Head of caudate nucleus (tissue), 42 donors: Measurements from ENCODE around the gene ERGIC1.
"Not testable (repeated sequence)": the region's sequence is repeated elsewhere in the genome, so short reads cannot be mapped to it uniquely, and the experiment has no call there.

Experiments
- DNase-seq, 42 donors: peaks; one replicate each; pipeline versions ENCODE4 v3.0.0 to v3.0.0-alpha.2; 2020 to 2021; ENCODE audit warnings: mixed read lengths in 7 of 42
- intact Hi-C: fragments of 100-400 bp; cut with DNase I; formaldehyde crosslinking; loops from one replicate; pipeline ENCODE4 v1.15.0; 2022

ERGIC1 gene

DNA sequence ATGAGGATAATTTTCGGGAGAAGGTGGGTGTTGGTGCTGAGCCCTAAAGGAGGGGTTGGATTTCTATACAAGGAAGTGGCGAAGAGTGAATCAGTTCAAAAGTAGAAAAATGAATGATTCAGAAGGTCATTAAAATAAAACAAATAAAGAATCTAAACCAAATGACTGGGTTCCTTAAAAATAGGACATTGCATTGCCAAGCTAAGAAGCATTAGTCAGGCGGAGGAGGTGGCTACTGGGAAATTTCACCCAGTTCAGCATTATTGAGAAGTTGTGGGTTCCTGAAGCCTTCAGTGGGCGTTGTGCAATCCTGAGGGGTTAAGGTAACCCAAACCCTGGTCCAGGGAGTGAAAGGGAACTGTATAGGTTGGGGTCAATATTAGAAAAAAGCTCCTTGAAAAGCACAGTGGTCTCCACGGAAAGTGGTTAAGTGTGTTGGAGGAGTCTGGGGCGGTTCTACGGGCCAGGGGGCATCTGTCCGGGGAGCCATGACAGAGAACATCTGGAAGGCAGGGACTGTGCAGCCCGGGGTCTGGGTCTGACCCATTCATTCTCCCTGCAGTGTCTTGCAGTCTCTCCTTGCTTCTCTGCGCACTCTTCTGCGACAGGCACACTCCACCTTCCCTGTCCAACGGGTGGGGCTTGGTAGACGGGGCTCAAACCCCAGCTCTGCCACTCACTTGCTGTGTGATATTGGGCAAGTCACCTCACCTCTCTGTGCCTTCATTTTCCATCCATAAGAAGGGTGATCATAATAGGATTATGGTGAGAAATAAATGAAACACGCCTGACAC lies 35.4 kb upstream of the ERGIC1 start:
- peak in 14 of 42 donors; percentile 21 to 65 (median 38) for DNase-seq
- intact Hi-C loops = no loop called here

DNA sequence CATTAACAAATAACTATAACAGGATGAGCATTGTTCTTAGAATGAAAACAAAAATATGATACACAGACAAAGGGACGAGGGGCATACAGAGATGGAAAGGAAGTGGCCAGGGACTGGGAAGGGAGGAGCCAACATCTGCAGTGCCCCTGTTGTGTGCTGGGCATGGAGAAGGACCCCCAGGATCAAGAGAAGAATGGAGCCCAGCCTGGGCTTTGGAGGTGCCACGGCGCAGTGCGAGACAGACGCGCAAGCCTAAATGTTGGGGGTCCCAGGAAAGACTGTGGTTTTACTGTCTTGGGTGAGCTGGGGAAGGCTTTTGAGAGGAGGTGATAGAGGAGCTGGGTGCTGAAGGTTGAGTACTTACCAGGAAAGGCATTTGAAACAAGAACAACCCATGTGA lies 34.6 kb upstream of the ERGIC1 start:
- DNase-seq = no peak
- intact Hi-C loops = no loop called here

DNA sequence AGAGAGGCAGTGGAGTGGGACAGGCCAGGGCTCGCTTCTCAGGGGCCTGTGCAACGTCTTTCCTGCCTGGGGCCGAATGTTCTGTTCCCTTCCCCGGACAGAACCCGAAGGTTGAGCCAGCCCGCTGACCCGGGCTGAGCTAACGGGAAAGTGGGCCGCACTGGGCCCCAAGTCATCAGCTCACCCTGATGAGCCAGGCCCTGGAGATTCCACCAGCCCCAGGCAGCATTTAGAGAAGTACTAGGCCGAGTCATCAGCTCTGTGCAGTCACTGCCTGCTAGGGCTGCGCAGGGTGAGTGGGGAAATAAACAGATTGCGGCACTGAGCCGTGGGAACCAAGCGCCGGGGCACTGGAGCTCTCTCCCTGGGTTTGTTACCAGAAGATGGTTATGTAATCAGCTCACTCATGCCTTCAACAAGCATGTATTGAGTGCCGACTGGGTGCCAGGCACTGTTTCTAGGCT lies 33.9 kb upstream of the ERGIC1 start:
- DNase-seq = peak in 34 of 42 donors; percentile 11 to 80 (median 42)
- intact Hi-C loops = no loop called here

DNA sequence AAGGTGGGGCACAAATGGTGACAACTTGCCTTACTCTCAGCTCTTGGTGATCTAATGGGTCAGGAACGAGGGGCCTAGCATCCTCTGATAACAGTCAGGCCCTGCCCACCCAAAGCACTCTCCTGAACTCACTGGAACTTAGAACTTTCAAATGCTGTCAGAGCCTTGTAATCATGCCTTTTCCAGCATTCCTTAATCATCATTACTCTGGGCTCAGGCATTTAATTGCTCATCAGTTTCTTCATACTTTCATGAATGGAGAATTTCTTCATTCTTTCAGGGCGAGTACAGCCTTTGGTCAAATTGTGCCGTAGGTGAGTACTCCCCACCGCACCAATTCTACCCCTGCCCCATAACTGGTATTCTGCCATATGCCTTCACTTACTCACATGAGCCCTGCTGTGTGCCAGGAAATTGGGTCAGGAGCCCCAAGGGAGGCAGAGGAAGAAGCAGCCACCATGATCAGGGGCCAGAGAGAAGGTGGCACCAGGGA lies 32.8 kb upstream of the ERGIC1 start:
- no peak for DNase-seq
- intact Hi-C loops = no loop called here

DNA sequence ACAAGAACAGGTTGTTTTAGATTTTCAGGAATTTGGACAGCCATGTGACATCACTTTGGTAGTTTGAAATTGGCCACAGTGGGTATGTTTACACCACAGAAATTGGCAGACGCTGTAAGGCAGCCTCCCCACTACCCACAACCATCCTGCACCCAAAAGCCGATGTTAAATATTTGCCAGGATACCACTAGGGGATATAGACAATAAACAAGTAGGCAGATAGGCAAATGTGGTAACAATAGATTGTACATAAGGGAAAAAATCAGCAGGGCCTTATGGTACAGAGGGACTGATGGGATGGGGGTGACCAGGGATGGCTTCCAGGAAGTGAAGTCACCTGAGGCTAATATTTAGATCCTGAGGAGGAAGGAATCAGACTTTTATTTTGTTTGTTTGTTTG lies 31.9 kb upstream of the ERGIC1 start:
- no peak for DNase-seq
- intact Hi-C loops = no loop called here

DNA sequence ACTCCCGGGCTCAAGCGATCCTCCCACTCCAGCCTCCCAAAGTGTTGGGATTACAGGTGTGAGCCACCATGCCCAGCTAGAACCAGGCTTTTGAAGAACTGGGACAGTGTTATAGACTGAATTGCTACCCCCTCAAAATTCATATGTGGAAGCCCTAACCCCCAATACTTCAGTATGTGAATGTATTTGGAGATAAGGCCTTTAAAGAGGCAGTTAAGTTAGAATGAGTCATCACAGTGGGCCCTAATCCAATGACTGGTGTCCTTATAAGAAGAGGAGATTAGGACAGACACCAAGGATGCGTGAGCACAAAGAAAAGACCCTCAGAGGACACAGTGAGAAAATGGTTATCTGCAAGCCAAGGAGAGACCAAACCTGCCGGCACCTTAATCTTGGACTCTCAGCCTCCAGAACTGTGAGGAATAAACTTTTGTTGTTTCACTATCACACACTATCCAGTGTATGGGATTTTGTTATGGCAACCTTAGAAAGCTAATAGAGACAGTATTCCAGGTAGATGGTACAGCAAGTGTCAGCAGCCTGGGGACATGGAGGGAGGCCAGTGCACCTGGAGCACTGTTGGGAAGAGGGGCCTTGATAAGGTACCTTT lies 31.4 kb upstream of the ERGIC1 start:
- DNase-seq = no peak
- intact Hi-C loops = no loop called here

DNA sequence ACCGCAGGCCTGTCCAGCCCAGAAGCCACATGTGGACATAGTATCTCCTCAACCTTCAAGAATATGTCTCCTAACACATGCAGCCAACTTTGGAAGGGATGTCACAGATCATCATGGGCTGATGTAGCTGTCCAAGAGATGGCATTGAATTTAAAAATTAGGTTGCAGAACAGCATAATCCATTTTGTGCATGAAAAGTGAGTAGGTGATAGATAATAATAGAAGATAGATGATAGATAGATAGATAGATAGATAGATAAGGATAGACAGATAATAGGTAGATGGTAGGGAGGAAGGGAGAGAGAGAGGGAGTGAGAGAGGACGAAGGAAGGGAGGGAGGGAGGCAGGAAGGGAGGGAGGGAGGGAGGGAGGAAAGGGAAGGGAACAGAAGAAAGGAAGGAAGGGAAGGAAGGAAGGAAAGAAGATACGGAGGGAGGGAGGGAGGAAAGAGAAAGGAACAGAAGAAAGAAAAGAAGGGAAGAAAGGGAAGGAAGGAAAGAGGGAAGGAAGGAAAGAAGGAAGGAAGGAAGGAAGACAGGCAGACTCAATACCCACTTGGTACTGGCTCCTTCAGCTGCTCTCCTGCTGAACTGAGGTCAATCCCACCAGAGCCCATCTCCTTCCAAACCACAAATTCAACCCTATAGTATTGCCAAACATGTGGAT lies 28.9 kb upstream of the ERGIC1 start:
- no peak for DNase-seq
- intact Hi-C loops = no loop called here

DNA sequence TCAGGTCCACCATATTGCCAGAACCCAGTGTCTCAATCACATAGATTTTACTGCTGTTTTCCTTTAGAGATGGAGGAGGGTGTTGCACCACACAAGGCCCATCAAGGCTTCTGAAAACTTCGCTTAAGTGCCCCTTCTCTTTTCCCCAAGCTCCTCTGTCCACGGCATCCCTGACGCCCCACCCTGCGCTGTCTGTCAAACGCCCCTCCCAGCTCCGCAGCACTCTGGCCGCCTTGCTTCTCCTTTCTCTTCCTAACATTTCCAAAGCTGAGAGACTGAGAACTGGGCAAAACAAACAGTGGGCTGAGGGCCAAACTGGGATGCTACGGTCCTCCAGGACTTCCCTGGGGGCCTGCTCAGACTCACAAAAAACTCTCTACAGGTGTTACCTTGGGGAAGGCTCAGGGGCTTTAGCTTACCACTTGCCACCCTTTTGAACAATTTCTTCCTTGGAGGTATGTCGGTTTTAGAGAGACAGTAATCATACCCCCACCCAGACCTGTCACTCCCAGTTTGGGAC lies 28.3 kb upstream of the ERGIC1 start:
- intact Hi-C loops = no loop called here

DNA sequence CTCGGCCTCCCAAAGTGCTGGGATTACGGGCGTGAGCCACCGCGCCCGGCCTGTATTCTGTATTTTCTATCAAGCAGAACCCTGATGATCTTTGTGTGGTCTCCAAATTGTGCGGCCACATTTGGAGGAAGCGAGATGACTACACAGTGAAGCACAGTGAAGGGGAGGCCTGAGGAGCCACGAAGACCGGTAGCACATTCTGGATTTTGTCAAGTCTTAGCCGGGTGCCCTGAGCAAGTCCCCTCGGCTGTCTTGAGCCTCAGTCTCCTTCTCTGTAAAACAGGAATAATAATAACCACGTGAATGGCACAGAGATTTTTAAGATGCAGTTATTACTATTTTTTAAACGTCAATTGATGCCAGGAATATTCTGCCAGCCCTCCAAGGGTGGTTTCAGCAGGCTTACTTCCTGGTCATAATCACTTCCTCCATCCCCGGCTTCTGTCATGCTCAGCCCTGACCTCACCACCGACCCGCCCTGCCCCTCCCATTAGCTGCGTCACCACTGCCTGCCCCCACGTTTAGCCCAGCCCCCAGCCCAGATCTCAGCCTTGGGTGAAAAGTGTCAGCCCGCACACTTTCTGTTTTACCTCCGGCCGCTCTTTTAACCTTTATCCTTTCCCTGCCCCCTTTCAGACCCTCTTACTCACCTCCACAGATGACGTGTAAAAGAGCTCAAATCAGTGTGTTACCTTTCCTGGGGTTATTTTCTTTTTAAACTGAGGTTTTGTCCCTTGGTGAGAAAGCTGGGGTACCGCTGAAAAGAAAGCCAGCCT lies 27.0 kb upstream of the ERGIC1 start:
- intact Hi-C loops = no loop called here
- peak in 36 of 42 donors; percentile 22 to 76 (median 50) for DNase-seq

More for the DNA sequence above, 28.3 kb upstream of the ERGIC1 start:
- peak in 1 of 42 donors; percentile 29 for DNase-seq

DNA sequence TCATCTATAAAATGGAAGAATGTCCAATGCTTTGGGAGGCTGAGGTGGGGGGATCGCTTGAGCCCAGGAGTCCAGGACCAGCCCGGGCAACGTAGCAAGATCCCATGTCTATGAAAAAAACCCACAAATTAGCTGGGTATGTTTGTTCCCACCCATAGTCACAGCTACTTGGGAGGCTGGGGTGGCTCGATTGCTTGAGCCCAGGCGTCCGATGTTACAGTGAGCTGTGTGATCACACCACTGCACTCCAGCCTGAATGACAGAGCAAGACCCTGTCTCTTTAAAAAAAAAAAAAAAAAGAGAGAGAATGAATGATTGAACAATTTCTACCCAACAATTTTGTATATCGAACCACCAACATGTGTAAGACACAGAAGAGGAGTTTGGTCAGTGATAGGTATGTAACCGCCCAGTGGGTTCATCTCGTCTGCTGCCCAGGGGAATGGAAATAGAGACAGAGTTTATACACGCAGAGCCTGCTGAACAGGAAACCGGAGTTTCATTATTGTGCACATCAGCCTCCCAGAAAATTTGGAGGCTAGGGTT lies 26.2 kb upstream of the ERGIC1 start:
- DNase-seq = peak in 1 of 42 donors; percentile 17
- intact Hi-C loops = no loop called here

DNA sequence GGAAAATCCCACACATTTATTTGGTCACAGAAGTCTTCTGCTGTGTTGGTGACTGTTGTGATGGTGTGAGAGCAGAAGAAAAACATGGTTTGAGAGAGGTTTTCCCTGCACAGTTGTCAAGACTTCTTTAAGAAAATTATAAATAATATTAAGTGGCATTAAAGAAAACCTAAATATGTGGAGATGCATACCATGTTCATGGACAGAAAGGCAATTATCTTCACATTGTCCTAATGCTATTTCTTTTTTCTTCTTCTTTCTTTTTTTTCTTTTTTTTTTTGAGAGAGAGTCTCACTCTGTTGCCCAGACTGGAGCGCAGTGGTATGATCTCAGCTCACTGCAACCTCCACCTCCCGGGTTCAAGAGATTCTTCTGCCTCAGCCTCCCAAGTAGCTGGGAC lies 24.3 kb upstream of the ERGIC1 start:
- DNase-seq = no peak
- intact Hi-C loops = no loop called here

DNA sequence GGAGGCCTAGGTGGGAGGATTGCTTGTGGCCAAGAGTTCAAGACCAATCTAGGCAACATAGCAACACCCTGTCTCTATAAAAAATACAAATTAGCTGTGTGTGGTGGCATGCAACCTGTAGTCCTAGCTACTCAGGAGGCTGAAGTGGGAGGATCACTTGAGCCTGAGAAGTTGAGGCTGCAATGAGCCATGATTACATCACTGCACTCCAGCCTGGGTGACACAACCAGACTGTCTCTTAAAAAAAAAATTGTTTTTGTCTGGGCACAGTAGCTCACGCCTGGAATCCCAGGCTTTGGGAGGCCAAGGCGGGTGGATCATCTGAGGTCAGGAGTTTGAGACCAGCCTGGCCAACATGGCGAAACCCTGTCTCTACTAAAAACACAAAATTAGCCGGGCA lies 23.1 kb upstream of the ERGIC1 start:
- DNase-seq, intact Hi-C loops: not testable (repeated sequence)

DNA sequence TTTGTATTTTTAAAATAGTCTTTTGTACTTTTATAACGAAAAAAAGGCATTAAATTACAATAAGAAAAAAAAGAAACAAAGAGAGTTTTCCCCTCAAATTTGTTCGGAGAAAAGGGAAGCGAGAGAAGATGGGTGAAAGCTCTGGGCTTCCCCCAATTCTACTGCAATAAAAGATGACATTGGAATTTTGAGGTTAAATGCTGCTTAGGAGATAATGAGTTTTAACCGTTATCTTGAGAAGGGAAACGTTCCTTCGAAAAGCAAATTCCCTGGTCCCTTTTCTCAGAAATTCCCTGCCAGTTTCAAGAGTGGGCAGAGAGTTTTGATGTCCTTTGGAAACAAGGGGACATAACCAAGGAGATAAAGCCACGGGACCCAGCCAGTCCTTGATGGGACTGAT lies 18.4 kb upstream of the ERGIC1 start:
- DNase-seq = no peak
- intact Hi-C loops = no loop called here

DNA sequence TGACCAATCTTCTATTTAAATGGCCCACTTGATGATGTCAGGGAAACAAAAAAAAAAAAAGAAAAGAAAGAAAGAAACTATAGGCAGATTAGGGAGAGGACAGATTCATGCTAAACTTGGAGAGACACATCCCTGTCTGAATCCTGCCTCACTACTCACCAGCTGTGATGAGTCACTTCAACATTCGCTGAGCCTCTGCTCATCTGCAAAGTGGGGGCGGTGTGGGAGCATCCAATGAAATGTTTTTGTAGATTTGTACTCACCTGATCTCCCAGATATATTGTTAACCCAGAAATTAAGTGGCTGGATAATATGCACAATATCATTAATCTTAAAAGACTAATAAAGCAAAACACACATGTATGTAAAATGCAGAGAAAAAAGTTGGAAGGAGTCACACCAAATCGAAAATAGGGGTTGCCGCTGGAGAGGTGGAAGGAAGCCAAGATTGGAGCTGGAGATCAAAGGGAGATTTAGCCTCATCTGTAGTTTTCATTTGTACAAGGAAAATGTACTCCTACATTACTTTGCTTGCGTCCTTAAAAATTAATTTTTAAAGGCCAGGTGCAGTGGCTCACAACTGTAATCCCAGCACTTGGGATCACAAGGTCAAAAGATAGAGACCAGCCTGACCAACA lies 17.0 kb upstream of the ERGIC1 start:
- peak in 38 of 42 donors; percentile 32 to 92 (median 68) for DNase-seq
- intact Hi-C loops = no loop called here

DNA sequence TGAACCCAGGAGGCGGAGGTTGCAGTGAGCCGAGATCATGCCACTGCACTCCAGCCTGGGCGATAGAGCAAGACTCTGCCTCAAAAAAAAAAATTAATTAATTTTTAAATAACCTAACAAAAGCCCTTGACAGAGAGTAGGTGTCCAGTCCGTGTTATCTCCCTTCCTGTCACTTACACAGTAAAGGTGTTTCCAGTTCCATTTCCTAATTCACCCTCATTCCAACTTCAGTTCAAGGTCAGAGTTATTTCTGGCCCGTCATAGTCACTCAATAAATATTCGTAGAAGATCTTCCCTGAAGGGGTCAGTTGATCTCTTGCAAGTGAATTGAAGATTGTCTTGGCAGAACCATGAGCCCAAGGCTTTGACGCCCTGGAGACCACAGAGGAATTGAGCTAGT lies 16.4 kb upstream of the ERGIC1 start:
- intact Hi-C loops = no loop called here
- no peak for DNase-seq

DNA sequence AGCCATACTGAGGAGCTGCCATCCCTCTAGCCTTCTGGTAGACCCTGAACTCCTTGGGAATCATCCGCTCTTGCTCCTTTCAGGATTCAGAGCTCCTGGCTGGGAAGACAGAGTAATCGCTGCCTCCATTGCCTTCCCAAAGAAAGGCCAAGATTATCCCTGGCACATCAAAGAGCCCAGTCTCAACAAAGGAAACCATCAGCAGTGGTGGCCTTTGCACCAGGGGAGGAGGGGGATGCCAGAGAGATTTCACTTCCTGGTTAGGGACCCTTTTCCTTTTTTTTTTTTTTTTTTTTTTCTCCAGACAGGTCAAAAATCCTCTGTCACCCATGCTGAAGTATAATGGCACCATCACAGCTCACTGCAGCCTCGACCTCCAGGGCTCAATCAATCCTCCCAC lies 16.0 kb upstream of the ERGIC1 start:
- intact Hi-C loops = no loop called here
- DNase-seq = no peak

DNA sequence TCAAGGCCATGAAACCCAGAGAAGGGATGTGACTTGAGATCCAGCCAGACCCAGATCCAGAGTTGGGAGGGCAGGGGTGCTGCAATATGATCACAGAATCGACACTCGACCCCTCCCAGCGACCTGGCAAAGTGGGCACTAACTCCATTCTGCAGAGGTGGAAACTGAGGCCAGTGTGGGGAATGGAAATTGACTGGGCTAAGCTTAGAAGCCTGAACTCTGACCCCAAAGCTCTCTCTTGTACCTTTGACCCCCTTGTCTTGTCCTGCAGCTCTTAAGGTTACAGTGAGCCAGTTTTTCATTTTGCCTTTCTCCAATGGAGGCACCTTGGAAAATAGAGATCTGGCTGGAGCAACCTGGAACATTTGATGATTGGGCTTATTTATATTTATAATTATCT lies 14.5 kb upstream of the ERGIC1 start:
- intact Hi-C loops = no loop called here
- no peak for DNase-seq

DNA sequence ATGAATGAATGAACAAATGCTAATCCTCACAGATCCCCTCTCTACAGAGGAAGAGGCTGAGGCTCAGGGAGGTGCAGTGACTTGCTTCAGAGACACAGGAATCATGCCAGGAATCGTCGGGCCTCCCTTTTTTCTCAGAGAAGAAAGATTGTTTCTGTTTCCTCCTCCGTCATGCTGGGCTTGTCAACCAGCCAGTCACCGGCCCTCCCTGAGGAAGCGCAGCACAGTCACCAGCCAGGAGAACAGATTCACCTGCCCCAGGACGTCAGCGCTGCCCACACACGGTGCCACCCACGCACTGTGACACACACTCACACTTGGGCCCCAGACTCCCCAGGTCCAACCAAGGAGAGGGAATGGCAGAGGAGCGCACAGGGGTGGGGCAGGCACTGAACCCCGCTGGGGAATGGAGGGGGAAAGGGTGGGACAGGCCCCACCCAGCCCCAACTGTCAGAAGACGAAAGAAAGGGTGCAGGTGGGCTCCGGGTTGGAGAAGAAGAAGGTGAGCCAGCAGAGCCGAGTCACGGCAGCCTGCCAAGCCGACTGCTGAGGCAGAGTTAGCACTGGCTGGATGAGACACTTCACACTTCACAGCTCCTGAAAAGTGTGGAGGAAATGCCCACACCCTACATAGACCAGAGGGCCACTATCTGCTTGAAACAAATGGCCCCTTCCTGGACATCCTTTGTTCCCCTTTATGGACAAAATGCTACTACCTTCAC lies 13.8 kb upstream of the ERGIC1 start:
- intact Hi-C loops = no loop called here
- peak; percentile 31 to 90 (median 64) for DNase-seq
